ENCODE results near the gene GDF3. TPM values are rescaled to one million over a fixed set of nuclear protein-coding genes. Genes with fewer than 3 reads are reported as not detected.

Gene GDF3
- total RNA-seq (2014; rRNA removed; shearing (Covaris generic)): 15.3 and 19.3 TPM in 2 replicates
- 31.7 and 32.0 TPM in 2 replicates for polyA plus RNA-seq (2016; fragmentation: Nextera tagmentation; extraction: Ambion mirVana)
- long read RNA-seq, transcript GDF3-201 (2 exons, 1,239 nt): major isoform, 14 of 14 reads
- long read RNA-seq, partial matches to known transcripts: 0 of 14 reads
- long read RNA-seq, other reads (novel, unspliced or antisense): 0 of 14 reads

DNA sequence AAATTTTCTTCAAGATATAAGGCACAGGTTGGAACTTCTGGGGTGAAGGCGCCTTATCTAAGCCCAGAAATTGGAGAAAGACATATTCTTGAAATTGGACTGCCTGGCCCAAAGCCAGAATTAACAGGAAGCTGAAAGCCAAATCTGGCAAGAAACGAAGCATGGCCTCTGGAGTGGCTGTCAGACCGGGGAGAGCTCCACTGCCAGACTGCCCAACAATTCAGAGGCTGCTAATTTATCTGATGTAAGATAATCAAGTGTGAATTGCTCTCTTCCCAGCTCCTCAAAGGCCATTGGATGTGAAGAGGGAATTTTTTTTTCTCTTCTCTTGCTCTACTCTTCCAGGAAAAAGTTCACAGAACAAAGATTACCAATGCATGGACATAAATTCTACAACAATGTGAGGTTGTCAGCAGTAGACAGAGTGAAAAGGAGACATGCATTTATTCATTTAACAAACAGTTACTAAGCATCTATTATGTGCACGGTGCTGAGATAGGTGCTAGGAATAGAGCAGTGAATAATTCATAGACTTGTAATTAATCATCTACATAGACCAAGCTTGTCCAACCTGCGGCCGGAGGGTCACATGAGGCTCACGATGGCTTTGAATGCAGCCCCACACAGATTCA, at the start of gene GDF3:
Gene GDF3 (minus strand): TSS at position 210 of the 632 bp plus-strand sequence. CDS start 47 bp downstream, at position 163.
- H3K4me1 ChIP-seq (ENCODE audit: insufficient read depth): peaks cover 28% of the 10 kb centered on the region
- H3K4me3 Mint-ChIP-seq: peak within 1 kb of the TSS; percentile 7; the same call in 1 of the 3 replicates
- DNase-seq (ENCODE audit: low spot score) (peak; percentile 32), ATAC-seq (no peak)
- H3K27me3 ChIP-seq (ENCODE audit: insufficient read depth): no peaks in the 10 kb centered on the region
- H3K27ac ChIP-seq (ENCODE audit: low read depth): peak within 1 kb of the TSS; percentile 97
- H3K4me3 ChIP-seq: peak within 1 kb of the TSS; percentile 7; the same call in 1 of the 2 replicates
- H3K4me1 Mint-ChIP-seq: peaks cover 30% of the 10 kb centered on the region
- H3K9me2 ChIP-seq (ENCODE audit: insufficient read depth): no peaks in the 10 kb centered on the region
- H3K79me2 ChIP-seq (replicated peaks; ENCODE audit: insufficient read depth): no peaks in the 10 kb centered on the region; the same call in 1 of the 2 replicates
- no peaks in the 10 kb centered on the region for H3K36me3 ChIP-seq (ENCODE audit: insufficient read depth)
- peaks cover 13% of the 10 kb centered on the region for H3K27me3 Mint-ChIP-seq (ENCODE audit: insufficient read depth, low read depth, poor library complexity)
- TF ChIP-seq JUNB (IDR thresholded peaks at IDR 0.05; ENCODE audit: unreplicated experiment): no peak
- TF ChIP-seq ZNF114 (CRISPR knock-in tag; IDR thresholded peaks at IDR 0.05): no peak
- TF ChIP-seq, protein P1, sequence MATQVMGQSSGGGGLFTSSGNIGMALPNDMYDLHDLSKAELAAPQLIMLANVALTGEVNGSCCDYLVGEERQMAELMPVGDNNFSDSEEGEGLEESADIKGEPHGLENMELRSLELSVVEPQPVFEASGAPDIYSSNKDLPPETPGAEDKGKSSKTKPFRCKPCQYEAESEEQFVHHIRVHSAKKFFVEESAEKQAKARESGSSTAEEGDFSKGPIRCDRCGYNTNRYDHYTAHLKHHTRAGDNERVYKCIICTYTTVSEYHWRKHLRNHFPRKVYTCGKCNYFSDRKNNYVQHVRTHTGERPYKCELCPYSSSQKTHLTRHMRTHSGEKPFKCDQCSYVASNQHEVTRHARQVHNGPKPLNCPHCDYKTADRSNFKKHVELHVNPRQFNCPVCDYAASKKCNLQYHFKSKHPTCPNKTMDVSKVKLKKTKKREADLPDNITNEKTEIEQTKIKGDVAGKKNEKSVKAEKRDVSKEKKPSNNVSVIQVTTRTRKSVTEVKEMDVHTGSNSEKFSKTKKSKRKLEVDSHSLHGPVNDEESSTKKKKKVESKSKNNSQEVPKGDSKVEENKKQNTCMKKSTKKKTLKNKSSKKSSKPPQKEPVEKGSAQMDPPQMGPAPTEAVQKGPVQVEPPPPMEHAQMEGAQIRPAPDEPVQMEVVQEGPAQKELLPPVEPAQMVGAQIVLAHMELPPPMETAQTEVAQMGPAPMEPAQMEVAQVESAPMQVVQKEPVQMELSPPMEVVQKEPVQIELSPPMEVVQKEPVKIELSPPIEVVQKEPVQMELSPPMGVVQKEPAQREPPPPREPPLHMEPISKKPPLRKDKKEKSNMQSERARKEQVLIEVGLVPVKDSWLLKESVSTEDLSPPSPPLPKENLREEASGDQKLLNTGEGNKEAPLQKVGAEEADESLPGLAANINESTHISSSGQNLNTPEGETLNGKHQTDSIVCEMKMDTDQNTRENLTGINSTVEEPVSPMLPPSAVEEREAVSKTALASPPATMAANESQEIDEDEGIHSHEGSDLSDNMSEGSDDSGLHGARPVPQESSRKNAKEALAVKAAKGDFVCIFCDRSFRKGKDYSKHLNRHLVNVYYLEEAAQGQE (IDR thresholded peaks at IDR 0.05; ENCODE audit: unreplicated experiment): no peak
- TF ChIP-seq ETS1 (IDR thresholded peaks at IDR 0.05): no peak
- TF ChIP-seq STAT1 (IDR thresholded peaks at IDR 0.05; ENCODE audit: unreplicated experiment): no peak
- no peak for TF ChIP-seq ZNF462 (CRISPR knock-in tag; IDR thresholded peaks at IDR 0.05)
- H3K36me3 Mint-ChIP-seq (ENCODE audit: low read depth): peaks cover 4% of the 10 kb centered on the region
- H3F3A ChIP-seq (replicated peaks; ENCODE audit: low read depth): peaks cover 13% of the 10 kb centered on the region; the same call in 1 of the 2 replicates
- H3K27ac Mint-ChIP-seq: peak within 1 kb of the TSS; percentile 94
- H2AFZ ChIP-seq: no peak within 1 kb of the TSS; the same call in 1 of the 2 replicates
- H3K9me3 Mint-ChIP-seq: no peaks in the 10 kb centered on the region; the same call in 2 of the 3 replicates
- H3K4me2 ChIP-seq: peak within 1 kb of the TSS; percentile 48
- no peaks in the 10 kb centered on the region for H4K20me1 ChIP-seq (replicated peaks; ENCODE audit: insufficient read depth)
